Stimulated activated CD4-positive, alpha-beta T cell treated with anti-CD3 and anti-CD28 coated beads, Interleukin-4, amount 100 ng/mL, for 4 hours (primary cell): ENCODE data around the gene AGTRAP.

ENCODE experiments used
- DNase-seq, 2 experiments: peaks; one replicate each; pipeline ENCODE4 v3.0.0-alpha.2; 2020

The AGTRAP gene

DNA sequence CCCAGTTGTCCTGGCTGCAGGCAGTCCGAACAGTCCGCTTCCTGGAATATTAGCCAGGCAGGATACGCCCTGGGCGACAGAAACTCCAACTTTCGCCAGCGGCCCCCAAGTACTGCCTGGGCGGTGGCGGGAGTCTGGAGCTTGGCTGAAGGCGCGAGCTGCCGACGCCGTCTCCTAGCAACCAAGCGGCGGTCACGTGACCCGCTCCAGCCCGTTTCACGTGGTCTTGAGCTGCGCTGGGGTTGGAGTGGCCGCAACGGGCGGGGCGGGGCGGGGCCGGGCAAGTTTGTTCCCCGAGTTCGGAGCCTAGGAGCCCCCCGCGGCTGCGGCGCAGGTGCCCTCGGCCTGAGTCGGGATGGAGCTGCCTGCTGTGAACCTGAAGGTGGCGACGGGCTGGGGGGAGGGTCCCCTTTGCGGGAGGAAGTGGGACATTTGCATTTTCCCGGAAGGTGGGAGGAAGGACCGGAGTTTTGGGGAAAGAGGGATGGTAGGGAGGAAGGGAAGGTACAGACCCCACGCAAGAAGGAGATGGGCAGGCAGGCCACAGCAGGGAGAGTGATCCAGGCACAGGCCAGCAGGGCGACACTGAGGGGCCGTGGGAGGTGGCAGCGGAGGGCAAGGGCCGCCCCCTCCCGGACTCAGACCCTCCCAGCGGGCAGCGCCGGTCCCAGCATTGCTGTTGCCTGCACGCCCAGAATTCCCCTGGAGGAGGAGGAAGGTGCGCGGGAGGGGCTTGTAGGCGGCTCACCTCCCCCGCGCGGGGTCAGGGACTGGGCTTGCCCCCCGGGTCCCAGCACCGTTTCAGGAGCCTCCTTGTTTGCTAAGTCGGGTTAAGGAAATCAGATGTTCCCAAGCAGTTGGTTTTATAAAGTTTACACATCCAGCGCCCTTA is at the start of gene AGTRAP:
Gene AGTRAP, plus strand, starts transcription at position 283 of the 892 bp plus-strand sequence. Its CDS starts 73 bp downstream, at position 356.
- DNase-seq = peak; percentile 81 to 83

GRCh38 chr1:11688506-11688905 is 47.4 kb upstream of the AGTRAP start:
- DNase-seq = no peak

- no peak for DNase-seq
Observed at GRCh38 chr1:11690397-11691301, 45.3 kb upstream of the AGTRAP start.

DNA sequence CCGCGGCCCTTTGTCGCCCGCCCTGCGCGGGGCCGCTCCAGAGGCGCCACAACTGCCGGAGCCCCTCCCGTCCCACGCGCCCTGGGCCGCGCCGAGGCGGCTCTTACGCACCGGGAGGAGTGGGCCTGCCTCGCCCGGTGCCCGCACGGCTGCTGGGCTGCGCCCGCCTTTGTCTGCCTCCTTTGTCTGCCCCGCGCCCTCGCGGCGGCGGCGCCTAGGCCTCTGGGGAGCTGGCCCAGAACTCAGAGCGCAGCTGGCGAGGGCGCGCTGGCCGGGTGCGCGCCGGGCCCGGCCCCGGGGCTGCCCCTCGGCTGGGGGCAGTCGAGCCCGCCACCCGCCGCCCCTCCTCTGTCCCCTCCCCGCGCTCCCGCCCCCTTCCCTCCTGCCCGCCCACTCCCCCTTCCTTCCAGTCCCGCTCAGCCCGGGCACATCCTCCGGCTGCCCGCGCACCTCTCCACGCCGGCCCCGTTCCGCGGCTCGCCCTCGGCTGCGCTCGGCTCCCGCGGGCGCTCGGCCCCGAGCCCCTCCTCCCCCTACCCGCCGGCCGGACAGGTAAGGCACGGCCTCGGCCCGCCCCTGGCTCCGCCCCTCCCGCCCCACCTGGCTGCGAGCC is 44.5 kb upstream of the AGTRAP start, which contains the start of gene DRAXIN:
Gene DRAXIN, plus strand, starts transcription at position 409 of the 613 bp plus-strand sequence. CDS start 14,549 bp downstream, outside the sequence.
- DNase-seq = no peak

GRCh38 chr1:11691928-11692711 is 43.8 kb upstream of the AGTRAP start:
- no peak for DNase-seq

DNA sequence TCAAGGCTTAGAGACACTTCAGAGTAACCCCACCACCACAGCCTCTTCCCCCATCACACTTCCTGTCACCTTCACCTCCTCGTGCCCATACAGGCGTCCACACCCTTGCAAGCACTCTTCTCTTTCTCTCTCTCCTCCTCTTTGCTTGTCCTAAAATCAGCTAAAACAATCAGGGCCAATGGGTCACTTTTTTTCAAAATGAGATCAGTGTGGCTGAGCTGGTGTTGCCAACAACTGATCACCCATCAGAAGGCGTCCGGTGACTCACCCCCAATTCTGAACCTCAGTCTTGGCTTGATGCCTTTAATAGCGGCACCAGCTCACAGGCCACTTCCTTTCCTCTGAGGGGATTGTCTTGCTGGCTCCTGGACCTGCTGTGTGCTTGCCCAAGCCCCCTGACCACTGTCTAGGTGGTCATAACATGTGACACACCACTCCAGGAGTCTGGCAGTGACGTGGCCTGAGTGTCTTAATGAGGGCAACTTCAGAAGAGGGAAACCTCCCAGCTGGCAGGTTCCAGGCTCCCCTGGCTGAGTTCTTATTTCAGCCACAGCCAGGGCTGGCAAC is 42.8 kb upstream of the AGTRAP start:
- peak in 1 of 2 experiments; percentile 30 for DNase-seq

DNA sequence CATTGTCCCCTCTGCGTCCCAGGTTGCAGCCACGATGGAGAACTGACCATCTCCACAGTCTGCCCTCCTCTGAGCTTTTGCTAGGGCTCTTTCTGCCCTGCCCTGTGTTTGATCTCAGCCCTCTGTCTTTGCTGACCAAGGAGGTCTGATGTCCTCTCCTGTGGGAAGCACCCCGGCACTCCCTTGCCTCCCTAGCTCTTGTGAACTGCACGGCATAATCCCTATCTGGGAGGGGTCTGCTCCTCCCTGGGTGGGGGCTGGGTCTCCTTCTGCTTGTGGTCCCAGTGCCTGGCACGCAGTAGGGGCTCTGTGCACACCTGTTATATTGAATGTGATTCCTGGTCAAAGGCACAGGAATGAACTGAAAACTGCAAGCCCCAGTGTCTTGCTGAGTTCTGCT is 42.0 kb upstream of the AGTRAP start:
- no peak for DNase-seq

DNA sequence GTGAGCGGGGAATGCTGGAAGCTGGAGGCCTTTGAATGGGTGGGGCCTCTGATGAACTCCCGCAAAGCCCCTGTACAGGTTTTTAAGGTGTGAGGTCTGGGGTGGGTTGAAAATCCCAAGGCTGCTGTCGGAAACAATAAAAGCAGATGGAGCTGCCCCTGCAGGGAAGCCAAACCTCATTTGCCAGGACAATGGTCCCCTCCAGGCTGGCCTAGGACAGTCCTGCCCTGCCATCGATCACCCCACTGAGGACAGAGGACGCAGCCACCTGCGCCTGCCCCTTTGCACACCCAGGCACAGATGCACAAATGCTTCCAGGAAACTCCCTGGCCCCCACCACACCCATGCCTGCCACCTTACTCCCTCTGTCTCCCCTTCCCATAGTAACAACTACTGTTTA is 40.1 kb upstream of the AGTRAP start:
- DNase-seq = no peak

GRCh38 chr1:11697188-11697892 is 38.6 kb upstream of the AGTRAP start:
- DNase-seq = no peak

DNA sequence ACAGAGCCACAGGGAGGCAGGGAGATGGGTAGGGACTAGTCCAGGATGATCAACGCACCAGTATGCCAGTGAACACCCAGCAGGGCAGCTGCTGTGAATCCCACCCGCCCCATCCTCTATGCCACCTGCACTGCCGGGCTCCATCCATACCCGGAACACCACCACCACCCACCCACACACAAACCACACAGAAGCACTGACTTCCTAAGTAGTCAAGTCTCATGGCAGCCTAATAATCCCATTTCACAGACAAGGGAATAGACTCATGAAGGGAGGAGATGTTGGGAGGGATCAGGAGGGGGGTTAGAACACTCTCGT is 38.1 kb upstream of the AGTRAP start:
- DNase-seq = no peak

- DNase-seq = no peak
Observed at GRCh38 chr1:11700601-11701467, 35.1 kb upstream of the AGTRAP start.

- DNase-seq = no peak
Observed at GRCh38 chr1:11701551-11701961, 34.4 kb upstream of the AGTRAP start.

GRCh38 chr1:11701981-11702803 is 33.7 kb upstream of the AGTRAP start:
- DNase-seq = no peak

- DNase-seq = no peak
Observed at GRCh38 chr1:11703357-11704193, 32.4 kb upstream of the AGTRAP start.

DNA sequence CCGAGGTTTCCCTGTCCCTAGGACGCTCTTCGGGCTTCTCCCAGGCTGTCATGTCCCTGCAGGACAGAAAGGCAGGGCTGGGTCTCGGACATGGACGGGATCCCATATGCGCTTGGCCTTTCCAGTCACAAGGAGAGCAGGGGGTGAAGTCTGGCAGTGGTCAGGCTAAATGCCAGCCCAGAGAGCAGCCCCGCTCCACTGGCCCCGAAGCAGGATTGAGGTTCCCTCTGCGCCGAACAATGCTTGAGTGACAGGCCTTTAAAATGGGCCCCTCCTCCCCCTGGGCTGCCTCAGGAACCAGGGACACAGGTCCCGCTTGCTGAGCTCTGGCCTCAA is 31.8 kb upstream of the AGTRAP start:
- no peak for DNase-seq

DNA sequence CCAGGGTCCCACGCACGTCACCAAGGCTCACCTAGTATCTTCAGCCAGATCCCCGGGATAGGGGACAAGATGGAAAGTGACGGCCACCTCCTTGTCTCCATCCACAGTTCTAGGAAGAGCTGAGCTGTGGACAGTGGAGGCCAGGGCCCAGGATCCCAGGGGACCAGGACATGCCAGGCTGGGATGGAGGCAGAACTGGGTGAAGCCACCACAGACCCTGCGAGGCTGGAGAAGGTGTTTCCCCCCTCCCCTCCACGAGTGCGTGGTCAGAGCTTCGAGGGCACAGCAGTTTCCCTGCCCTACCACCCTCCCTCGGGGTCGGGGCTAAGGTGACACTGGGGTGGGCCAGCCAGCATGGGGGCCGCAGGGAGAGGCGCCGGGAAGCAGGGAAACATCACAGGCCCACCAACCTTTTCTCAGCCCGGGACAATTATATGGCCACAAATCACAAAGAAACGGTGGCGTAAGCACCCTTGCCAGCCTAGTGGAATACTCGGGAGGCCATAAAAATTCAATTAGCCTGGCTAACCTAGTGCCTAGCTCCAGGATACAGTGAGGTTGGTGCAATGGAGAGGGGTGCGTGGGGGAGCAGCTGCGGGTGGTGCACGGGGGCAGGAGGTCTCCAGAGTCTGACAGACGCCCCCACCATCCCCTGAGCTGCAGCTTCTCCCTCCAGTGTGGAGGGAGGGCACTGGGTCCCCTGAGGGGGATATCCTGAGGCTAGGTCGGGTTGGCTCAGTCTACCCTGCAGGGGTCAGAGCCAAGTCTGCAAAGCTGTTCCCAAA is 31.1 kb upstream of the AGTRAP start:
- DNase-seq = no peak

DNA sequence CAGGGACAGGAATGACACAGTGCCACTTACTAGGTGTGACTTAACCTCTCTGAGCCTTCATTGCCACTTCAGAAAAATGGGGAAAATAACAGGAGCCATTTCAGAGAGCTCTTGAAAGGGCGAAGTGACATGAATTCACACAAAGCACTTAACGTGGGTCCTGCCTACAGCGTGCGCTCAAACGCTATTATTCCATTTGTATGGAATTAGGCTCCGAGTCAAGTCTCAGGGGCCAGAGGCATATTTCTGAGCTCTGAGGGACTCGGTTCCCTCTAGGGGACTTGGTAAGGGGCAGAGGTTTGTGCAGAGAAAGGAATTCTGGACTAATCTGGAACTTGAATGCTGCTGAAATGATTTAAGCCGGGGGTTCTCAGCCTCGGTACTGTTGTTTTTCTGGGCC is 30.3 kb upstream of the AGTRAP start:
- DNase-seq = no peak

GRCh38 chr1:11706292-11706691 is 29.6 kb upstream of the AGTRAP start:
- no peak for DNase-seq
